HG03571 (cell line): ENCODE data around the gene KIF23.
"Not testable (repeated sequence)": the region's sequence is repeated elsewhere in the genome, so short reads cannot be mapped to it uniquely, and the experiment has no call there.

Source experiments
- ATAC-seq: cut with Tn5 transposase; IDR thresholded peaks from one replicate; pipeline ENCODE4 v1.9.1; 2021; ENCODE audit not compliant: unreplicated experiment

Gene KIF23

DNA sequence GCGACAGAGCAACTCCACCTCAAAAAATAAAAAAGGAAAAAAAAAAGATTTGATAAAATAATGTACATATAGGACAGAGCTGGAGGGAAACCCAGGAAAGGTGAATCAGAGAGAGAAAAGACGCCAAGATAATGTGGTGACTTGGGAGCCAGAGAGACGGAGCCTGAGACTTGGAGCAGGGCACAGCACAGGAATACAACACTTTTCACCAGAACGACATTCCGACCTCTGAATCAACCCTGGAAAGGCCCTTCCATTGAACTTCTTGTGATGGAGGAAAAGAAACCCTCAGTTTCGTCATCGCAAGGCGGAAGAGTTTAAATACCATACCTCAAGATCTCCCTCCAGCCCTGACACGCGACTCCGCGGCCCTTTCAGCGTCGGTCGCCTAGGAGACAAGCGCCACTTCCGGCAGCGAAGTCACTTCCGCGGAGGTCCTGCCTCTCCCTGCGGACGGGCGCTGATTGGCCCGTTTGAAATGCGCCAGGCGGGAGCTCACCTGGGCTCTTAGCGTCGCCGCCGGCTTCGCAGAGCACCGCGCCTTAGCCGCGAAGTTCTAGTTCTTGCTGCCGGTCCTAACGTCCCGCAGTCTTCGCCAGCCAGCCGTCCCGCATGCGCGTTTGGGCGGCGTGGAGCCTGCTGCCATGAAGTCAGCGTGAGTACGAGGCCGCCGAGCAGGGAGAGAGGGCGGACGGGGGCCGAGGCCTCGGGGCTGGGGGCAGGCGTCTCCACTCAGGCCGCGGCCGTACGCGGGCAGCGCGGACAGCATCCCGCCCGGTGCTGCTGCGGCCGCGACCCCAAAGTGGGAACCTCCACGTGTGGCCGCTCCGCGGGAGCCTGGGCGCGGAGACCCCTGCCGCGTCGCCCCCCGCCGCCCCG lies at the start of gene KIF23:
Gene KIF23, plus strand, starts transcription at position 528 of the 879 bp plus-strand sequence. Its CDS starts 117 bp downstream, at position 645.
- peak; percentile 92 for ATAC-seq

GRCh38 chr15:69367236-69367635 lies 46.9 kb upstream of the KIF23 start:
- ATAC-seq = no peak

- ATAC-seq = no peak
Observed at GRCh38 chr15:69369631-69370030, 44.5 kb upstream of the KIF23 start.

- no peak for ATAC-seq
Observed at GRCh38 chr15:69373406-69373805, 40.7 kb upstream of the KIF23 start.

GRCh38 chr15:69375151-69375790 lies 38.9 kb upstream of the KIF23 start:
- ATAC-seq = no peak

DNA sequence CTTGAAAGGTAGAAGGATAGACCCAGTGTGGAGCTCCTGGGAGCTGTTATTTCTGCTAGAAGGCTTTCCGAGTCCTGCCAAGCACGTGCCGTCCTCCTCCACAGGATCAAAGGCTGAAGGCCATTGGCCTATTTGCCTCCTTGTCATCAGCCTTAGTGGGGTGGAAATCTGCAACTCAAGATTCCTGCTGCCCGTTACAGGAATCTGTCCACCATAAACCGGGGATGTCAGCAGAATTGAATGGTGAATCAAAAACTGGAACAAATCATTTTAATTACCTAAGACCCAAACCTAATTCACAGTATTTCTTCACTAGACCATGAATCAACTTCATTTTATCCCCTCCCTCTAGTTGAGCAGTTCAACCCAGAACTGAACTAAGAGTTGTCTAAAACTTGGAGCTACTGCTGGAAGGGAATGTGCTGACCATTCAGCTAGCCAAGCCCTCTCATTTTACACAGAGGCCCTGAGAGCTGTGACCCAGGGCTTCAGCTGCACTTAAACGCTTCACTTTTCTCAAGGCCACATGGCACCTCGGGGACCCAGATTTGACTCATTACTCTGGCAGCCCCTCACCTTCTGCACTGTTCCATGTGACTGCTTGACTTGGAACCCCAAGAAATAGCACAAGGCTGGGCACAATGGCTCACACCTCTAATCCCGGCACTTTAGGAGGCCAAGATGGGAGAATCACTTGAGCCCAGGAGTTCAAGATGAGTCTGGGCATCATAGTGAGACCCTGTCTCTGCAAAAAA lies 36.8 kb upstream of the KIF23 start:
- no peak for ATAC-seq

- ATAC-seq = no peak
Observed at GRCh38 chr15:69380100-69380725, 33.9 kb upstream of the KIF23 start.

DNA sequence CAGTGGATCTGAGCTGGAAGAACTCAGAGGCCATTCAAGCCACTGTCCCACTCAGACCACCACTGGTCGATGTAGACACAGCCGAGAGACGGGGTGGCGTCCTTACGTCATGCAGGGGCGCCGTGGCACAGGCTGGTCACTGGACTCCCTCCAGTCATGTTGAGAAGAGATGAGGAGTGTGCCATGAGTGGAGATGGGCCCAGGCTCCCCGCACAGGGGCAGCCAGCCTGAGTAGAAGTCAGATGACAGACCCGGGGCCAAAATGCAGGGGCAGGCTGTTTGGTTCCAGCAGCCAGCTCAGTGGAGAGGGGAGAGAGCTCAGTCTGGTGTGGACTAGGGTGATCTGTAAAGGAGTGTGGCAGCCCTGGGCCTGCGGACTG lies 33.4 kb upstream of the KIF23 start:
- no peak for ATAC-seq

GRCh38 chr15:69382176-69382575 lies 32.0 kb upstream of the KIF23 start:
- not testable (repeated sequence) for ATAC-seq

- not testable (repeated sequence) for ATAC-seq
Observed at GRCh38 chr15:69384066-69384465, 30.1 kb upstream of the KIF23 start.

DNA sequence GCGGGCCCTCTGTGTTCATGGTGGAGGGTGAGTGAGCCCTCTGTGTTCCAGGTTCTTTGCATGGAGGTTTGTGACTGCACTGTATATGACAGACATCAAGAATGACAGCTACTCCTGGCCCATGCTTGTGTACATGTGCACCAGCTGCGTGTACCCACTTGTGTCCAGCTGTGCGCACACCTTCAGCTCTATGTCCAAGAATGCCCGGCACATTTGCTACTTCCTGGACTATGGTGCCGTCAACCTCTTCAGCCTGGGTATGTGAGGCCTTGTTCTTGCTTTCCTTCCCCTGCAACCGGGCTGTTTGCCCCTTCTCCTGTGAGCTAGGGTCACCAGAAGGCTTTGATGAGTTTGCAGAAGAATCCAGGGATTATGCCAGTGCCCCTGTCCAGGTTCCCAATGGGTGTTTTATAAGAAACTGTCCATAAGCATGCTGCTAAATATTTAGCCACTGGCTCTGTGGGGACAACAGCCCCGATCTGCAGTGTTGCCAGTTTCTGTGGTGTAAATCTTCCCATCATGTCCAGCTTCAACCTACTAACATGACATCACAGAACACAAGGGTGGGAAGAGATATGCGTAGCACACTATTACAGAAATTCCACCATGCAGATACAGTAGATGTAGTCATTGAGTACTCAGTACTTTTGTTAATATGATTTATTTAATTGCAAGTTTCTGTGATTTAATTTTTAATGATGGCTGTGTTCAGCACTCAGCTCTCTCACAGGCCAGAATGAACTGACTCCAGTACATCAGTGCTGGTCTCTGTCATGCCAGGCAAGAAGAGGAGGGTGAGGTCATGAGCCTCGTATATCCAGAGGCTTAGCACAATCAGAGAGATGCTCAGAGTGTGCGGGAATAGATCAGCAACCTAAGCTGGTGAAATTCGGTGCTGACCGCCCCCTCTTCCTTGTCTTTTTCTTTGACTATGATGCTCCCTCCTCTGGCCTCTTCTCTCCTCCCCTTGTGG lies 29.2 kb upstream of the KIF23 start:
- ATAC-seq = no peak

- ATAC-seq = no peak
Observed at GRCh38 chr15:69385831-69386230, 28.3 kb upstream of the KIF23 start.

DNA sequence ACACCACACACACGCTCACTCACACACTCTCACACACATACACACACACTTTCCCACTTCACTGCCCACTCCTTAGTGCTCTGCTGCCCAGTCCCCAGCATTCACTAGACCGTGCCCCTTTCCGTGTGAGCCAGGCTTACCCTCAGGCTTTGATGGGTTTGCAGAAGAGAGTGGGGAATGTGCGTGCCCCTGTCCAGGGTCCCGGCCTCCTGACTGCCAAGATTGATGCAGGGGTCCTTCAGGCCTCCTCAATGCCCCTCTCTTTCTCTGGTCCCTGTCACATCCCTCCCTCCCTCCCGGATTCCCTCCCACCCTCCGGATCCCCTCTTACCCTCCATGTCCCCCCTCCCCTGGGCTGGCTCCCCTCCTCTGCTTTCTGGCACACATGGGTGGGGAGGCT lies 27.9 kb upstream of the KIF23 start:
- no peak for ATAC-seq

- no peak for ATAC-seq
Observed at GRCh38 chr15:69388260-69388705, 25.9 kb upstream of the KIF23 start.

DNA sequence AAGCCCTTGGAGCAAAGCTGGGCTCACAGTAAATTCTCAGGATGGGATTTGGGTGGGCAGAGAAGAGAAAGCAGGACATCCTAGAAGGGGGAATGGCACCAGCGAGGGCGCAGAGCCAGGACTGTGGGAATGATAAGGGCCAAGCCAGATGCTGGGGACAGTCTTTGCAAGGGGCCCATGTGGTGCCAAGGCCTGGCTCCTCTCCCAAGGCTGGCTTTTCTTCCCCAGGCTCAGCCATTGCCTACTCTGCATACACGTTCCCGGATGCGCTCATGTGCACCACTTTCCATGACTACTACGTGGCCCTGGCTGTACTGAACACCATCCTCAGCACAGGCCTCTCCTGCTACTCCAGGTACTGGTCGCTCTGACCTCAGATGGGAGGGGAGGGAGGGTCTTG lies 24.7 kb upstream of the KIF23 start:
- ATAC-seq = no peak

GRCh38 chr15:69390575-69390974 lies 23.6 kb upstream of the KIF23 start:
- ATAC-seq = no peak

DNA sequence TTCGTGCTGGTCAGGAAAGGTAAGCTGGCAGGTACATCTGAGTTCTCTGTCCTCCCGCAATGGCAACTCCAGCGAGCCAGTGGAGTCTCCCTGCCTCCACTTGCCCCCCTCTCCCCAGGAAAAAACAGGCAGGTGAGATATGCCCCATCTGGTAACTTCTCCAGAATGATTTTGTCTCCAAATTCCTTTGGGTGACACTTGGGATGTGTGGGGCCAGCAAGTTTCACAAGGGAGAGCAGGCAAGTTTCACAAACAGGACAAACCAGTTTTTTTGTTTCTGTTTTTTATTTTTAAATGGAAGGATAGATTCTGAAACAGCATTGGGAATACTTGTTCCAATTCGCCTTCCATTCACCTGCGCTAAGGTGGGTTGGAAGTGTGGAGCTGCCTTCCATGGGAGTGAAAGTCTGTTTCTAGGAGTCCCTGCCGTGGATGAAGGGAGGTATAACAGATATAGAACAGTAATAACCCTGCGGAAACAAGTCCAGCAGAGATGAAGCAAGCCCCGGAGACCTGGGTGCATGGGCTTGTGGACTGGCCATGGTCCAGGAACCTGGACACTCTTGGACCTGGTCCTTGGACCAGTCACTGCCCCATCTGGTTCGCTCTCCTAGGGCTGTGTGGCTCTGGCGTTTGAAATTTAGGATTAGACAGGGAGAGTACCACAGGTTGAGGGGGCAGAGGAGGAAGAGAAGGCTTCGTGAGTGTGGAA lies 22.9 kb upstream of the KIF23 start:
- no peak for ATAC-seq

DNA sequence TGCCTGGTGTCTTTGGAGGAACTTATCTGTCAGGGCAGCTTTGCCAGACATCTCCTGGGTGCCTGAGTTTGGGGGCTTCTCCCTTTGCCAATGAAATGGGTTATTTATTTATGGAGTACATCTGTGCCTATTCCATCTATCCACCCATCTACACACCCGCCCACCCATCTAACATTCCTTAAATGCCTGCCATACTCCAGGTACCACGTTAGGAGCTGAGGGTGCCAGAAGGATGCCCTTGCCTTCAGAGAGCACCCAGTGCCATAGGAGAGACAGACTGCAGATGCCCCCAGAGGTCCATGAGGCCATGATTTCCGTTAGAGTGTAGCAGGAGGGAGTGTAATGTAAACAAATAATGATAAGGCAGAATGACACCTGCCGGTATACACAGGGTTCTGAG lies 21.8 kb upstream of the KIF23 start:
- ATAC-seq = no peak

DNA sequence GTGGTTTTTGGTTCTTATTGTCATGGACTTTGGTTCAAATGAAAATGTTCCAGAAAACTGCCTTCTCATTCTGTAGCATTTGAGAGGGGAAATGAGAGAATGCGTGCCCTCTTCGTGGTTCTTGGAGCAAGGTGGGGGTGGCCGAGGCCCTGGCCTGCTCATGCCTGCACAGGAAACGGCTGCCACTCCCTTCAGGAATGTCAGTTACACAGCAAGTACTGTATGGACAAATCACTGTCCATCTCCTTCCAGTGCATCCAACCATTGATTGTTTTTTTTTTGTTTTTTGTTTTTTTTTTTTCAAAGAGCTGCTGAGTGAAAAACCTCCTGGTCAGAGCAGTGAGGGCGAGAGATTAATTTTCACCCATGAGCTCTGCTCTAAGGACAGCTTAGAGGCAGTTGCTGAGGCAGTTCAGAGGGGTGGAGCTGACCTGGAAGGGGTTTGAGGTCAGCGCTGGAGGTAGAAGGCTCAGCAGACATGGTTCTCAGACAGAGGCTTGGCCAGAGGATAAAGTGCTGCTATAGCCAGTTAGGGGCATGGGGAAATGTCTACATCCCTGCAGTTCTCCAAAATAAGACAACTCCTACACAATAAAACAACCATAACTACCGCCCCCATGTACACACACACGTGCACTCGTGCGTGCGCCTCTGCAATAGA lies 20.2 kb upstream of the KIF23 start:
- no peak for ATAC-seq
